GM13977 (cell line): ENCODE measurements around the gene BORCS8.

ENCODE experiments used
- DNase-seq: peaks from one replicate; pipeline ENCODE4 v3.0.0; 2012; ENCODE audit warnings: low spot score
- CTCF ChIP-seq: IDR thresholded peaks from 2 replicates; pipeline ENCODE4 v1.5.1; 2012; ENCODE audit warnings: mild to moderate bottlenecking, control low read depth; ENCODE audit not compliant: insufficient read depth; ENCODE audit errors: extremely low read depth, missing control alignments
- in situ Hi-C: fragments of 300-500 bp; cut with MboI; formaldehyde crosslinking; loops from one replicate; pipeline ENCODE4 v1.12.0; 2022; ENCODE audit warnings: low sequenced_read_pairs, low pct_unique_long_range_greater_than_20kb, mixed read lengths, inconsistent platforms; ENCODE audit not compliant: unreplicated experiment

Gene BORCS8

GRCh38 chr19:19192078-19192882 is at the start of gene BORCS8, which contains the start of gene RFXANK:
TSS of gene BORCS8 (minus strand) at chr19:19192152. CDS start at chr19:19192117, 35 bp downstream.
TSS of gene RFXANK (plus strand) at chr19:19192258. CDS start at chr19:19193947, 1,689 bp downstream.
- TF ChIP-seq CTCF = no peak
- in situ Hi-C loops = no loop called here
- peak; percentile 97 for DNase-seq

DNA sequence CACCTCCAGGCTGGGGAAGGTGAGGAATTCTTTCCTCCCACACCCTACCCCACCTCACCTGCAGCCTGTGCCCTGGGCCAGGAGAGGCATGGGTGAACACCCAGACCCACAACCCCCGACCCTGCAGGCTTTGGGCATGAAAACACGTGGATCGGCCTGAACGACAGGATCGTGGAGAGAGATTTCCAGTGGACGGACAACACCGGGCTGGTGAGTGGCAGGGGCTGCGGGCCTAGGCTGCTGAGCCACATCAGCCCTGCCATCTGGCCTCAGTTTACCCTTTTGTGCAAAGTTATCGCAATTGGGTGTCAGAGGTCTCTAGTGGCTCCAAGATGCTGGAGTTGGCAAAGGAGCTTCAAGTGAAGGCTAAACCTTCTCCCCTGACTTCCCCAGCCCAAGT is 48.5 kb upstream of the BORCS8 start:
- TF ChIP-seq CTCF = no peak
- no peak for DNase-seq
- in situ Hi-C loops = no loop called here

DNA sequence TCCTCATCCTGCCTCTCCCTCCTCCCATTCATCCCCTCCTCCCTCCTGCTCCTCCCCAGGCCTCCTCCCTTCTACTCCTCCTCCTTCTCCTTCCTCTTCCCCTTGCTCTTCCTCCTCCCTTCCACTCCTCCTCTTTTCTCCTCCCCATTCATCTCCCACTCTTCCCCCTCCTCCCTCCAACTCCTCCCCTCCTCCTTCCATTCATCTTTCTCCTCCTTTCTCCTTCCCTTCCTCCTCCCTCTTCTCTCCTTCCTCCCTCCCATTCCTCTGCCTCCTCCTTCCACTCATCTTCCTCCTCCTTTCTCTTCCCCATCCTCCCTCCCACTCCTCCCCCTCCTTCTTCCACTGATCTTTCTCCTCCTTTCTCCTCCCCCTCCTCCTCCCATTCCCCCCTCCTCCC is 47.7 kb upstream of the BORCS8 start:
- no peak for TF ChIP-seq CTCF
- in situ Hi-C loops = no loop called here
- no peak for DNase-seq

DNA sequence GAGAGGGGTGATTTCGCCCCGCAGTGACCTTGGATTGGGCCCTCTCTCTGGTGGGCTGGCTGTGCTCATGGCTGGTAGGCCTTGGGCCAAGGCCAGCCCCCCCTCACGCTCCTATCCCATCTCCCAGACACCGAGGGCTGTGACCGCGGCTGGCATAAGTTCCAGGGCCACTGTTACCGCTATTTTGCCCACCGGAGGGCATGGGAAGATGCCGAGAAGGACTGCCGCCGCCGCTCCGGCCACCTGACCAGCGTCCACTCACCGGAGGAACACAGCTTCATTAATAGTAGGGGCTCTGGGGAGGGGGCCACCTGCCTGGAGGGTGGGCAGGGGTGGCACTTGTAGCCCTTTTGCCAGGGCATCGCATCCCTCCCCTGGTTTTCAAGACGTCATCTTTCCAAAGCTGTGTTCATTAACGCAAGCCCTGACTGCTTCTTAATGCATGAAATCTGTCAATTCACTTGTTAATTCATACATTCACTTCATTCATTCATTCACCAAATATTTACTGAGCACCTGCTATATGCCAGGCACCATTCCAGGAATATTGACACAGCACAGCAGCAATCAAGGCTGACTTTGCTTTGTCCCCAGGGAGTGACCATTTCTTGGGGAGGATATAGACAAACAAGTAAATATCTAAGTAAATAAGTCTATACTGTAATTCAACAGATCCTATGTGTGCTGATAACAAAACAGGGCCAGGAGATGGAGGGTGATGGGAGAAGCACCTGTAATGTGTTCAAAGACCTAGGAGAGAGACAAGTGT is 46.4 kb upstream of the BORCS8 start:
- in situ Hi-C loops = no loop called here
- DNase-seq = no peak
- no peak for TF ChIP-seq CTCF

- no peak for TF ChIP-seq CTCF
- DNase-seq = no peak
- in situ Hi-C loops = no loop called here
These were observed 44.2 kb upstream of the BORCS8 start for GRCh38 chr19:19236173-19236572.

GRCh38 chr19:19234220-19234816 is 42.4 kb upstream of the BORCS8 start:
- no peak for DNase-seq
- no peak for TF ChIP-seq CTCF
- in situ Hi-C loops = no loop called here
